Nucleus accumbens (tissue), 56 donors: Measurements from ENCODE around the gene LPIN3.

Source experiments
- DNase-seq, 56 donors: peaks; one replicate each; lab custom pipeline; 2025; lab: John Stamatoyannopoulos, UW

The LPIN3 gene

DNA sequence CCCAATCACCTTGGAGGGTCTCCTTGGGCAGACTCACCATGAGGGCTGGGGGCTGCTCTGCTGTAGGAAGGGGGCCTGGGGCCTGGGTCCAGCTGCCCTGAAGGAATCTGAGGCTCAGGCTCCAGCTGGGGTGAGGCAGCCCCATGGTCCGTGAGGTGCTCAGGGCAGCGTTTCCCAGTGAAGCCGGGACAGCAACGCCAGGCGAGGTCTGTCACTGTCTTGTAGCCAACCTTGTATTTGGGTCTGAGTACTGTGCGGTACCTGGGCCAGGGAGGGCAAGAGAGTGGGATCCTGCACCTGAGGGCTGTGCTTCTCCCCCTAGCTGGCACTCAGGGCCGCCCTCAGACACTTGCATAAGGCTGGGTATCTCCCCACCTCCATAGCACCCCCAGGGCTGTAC is 23.0 kb downstream of the LPIN3 start:
- DNase-seq: no peak

DNA sequence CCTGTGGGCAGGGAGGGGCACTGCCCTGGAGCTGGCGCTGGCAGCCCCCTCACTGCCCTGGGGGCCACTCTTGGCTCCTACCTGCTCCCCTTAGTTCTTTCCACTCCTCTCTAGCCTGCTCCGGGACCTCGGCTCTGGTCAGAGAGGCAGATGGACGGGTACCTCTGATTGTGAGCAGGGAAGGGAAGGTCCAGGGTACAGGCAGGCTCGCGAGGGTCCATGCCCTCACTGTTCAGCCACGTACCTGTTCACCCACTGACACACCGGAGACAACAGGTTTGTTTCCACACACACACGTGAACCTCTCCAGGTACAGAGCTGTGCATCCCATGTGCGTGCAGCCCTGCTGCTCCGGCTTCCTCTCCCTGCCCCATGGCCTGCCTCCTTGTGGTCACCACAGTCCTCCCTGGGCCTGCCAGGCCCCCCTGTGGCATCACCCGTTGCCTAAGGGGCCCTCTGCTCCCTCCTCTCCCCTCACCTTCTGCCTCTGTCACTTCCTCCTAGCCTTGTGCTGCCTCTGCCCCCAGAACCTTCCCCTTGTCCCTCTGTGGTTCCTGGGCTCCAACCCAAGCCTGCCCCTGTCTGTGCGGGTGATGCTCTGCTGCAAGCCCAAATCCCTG is 23.7 kb downstream of the LPIN3 start:
- no peak for DNase-seq

DNA sequence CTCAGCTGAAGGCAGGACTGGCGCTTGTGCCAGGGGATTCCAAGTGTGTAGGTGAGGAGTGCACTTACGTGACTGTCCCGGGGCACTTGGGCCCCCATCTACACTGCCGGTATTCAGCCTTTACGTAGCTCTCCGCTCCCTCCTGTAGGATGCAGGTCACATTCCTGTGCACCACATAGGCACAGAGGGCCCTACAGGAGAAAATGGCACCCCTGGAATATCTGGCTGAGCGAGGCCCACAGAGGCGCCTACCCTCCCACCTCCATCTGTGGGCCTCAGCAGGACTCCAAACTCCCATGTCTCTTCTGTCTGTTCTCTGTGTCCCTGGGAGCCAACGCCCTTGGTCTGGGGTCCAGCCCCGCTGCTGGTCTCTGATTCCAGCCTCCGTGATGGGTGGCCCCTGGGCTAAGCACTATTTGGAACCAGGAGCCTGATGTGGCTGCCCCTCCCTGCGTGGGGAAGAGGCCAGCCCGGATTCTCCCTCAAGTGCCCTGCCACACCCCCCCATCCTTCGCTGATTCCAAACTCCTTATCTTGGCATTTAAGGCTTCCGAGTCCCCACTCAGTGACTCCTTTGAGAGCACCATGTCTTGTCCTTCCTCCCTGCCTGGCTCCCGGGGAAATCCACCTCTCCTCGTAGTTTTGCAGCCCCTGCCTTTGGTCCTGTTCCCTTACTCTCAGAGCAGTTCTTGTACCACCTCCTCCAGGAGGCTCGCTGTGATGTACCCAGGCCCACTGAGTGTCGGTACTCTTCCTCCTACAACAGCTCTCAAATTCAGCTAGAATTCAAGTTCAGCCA is 24.5 kb downstream of the LPIN3 start:
- no peak for DNase-seq

DNA sequence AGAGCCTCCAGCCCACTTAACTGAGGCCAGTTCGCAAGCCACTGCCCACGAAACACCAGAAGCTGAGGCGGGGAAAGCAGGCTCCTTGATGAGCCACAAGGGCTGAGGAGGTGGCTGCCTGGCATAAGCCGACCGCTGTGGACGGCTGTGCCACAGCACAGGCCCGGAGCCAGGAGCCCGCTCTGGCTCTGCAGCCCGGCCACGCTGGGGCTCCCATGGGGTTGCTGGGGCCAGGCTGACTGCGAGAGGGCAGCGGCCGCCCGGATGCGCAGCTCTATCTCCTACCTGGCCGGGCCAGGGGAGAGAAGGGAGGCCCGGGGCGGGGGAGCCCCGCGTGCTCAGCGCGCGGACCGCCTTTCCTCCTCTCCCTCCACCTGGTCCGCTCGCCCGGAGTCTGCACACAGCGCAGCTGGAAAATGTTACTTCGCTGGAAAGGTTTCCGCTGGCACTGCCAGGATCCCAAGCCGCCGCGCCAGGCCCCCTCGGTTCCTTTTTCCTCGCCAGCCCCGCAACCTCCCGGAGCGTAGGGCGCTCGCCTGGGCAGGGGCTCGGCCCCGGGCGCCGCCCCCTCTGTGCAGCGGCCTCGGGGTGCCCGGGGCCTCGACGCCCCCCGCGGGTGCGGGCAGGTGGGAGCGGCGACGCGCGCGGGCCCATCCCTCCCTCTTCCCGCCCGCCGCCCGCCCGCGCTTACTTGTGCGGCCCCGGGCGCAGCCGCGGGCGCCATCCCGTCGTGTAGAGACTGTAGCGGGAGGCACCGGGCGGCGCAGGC is 25.3 kb downstream of the LPIN3 start:
- DNase-seq: no peak

DNA sequence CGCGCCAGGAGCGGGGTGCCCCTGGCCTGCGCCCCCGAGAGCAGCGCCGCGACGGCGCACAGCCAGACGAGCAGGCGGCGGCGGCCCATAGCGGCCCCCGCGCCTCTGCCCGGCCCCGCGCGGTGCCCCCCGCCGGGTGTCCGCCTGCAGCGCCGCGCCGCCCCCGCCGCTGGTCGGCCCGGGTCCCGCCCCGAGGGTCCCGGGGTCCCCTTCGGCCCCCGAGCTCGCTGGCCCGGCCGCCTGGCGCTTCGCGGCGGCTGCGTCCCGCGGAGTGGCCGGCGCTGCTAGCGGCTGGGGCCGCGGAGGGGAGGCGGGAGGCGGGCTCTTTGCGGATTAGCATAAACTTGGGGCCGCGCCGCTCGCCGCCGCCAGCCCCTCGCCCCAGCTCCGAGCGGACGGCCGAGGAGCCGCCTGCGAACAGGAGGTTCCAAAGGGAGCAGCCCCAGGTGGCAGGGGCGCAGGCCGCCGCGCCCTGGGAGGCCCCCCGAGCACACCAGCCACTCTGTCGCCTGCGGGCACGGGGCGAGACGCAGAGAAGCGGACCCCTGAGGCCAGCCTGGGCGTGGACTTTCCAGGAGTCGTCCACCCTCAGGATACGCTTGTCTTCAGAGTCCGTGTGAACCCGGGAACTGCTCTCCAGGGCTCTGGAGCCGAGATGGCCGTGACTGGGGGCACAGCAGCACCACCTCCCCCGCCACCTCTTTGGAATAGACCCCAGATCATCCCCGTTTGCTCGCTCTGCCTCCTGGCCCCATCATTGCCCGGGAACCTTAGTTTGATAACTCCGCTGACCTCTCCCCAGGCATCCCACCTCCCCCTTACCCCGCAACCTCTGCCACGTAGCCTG is 26.1 kb downstream of the LPIN3 start, which contains the start of gene EMILIN3:
Gene EMILIN3 (minus strand): TSS at position 273 of the 847 bp plus-strand sequence. CDS start 184 bp downstream, at position 89.
- no peak for DNase-seq

DNA sequence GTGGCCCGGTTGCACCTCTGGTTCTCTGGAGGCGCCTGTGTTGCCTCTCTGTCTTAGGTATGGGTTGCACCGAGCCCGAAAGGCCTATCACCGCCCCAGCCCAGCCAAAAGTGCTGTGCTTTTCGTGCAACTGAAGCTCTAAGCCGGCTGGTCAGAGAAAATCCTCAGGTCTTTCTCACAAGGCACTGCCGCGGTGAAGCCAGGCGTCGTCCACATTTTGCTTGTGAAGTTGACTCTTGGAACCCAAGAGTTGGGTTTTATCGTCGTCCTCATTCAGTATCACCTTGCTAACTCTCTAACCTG is 26.7 kb downstream of the LPIN3 start:
- DNase-seq: no peak

DNA sequence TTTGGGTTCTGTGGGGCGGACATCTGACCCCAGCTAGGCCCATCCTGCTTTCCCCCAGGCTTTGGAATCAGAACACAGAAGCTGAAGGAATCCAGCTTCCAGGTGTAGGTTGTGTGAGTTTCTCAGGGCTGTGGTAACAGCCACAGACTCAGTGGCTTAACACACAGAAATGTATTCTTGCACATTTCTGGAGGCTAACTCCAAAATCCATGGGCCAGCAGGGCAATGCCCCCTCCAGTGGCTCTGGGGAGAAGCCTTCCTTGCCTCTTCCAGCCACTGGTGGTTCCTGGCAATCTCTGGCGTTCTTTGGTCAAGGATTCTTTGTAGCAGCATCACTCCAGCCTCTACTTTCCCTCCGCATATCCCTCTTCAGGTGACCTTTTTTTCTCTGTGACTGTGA is 27.3 kb downstream of the LPIN3 start:
- no peak for DNase-seq

DNA sequence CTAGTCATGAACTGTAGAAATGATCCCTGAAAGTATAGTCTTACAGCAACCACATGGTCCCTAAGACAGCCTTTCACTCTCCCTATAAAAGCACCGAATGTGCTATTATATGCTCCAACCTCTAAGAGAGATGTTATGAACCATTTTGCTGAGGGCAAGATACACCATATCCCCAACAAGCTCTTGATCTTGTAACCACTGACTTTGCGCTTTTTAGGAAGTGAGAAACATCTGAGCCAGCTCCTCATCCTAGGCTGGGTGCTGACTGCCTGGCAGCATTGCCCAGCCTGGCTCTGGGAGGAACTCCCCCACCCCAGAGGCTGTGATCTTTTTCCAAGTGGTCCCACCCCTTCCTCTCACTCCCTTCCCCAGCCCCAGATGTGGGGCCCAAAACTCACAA is 29.1 kb downstream of the LPIN3 start:
- DNase-seq: no peak

DNA sequence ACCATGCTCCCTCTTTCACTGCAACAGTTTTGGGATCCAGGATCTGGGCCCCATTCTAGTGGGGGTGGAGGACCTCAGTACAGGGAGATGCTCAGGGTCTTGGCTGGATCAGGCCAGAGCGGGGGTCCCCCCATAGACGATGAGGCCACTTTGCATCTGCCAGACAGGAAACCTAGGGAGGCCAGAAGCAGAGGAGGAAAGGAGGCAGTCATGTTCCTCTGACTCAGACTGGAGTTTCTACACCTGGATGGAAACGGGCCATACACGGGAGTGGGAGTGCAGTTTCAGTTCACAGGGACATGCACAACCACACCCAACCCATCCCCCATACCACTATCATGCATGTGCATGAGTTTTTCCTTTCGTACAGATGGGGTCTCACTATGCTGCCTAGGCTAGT is 29.6 kb downstream of the LPIN3 start:
- DNase-seq: no peak

DNA sequence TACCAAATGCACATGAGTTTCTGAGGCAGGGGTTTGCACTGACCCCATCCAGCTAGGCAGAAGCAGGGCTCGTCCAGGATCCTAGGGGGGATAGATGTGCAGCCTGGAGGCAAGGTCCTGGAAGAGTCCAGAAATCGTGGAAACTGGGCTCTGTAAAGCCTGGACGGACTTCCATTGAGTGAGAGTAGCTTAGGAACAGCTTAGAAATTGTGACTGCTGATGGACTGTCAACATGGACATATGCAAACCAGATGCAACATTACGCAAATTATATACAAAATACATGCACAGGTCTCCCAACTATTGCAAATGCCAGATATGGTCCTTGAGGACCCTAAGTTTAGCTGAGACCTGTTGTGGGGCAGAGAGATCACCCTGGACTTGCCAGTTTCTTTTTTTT is 30.8 kb downstream of the LPIN3 start:
- no peak for DNase-seq

DNA sequence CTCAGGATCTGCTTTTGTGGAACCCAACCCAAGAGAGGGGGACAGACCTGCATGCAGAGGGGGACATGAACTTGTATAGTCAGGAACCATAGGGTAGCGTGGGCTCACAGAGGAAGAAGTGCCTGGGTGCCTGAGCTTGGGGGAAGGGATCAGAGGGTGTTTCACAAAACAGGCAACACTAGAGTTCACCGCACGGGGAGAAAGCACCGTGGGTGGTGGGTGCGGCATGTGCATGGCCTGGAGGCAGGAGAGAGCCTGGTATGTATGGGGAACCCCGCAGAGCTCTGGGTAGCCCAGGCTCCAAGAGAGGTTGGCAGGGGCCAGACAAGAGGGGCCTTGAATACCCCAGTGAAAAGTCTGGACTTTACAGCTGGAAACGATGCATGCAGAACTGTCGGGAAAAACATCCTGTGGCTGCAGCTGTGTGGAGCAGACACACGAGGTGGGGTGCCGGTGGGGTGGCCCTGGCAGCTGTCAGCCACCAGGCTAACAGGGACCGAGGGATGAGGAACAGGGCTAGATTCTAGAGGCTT is 32.7 kb downstream of the LPIN3 start:
- DNase-seq: no peak

DNA sequence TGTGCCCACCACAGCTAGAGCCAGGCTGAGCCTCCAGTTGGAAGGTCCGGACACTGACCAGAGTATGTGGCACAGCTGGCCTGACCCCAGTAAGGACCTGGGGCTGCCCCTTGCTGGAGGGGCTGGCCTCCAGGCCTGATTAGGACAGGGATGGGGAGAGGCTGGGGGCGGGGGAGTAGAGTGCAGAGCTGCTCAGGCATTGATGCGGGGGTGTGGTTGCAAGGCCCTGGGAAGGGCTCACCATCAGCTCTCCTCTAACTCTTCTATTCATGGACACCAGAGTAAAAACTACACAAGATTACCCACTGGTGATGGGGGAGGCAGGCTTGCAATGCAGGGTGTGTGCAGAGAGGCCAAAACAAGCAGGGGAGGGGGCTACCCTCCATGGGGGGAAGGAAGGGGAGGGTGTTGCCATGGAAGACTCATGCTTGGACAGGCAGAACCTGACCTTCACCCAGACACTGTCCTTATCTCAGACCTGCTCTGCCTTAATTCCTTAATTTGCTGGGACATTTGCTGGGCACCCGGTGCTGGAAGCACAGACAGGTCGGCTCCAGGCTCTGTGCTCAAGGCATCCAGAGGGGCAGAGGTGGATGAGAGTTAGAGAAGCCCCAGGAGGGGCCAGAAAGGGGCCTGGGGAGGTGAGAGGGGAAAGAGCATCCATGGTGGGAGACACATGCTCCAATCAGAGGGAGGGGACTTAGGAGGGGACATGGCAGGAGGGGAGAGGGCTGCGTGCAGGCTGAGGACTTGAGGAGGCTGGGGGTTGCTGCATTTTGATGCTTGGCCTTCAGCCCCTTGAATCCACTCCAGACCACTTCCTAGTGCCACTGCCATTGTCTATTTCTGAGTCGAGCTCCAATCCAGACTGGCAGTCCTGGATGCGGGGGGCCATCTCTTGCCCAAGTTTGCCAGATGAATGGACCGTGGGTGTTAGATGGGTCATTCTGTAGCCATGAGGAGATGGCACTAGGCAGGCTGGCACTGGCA is 33.6 kb downstream of the LPIN3 start:
- no peak for DNase-seq

DNA sequence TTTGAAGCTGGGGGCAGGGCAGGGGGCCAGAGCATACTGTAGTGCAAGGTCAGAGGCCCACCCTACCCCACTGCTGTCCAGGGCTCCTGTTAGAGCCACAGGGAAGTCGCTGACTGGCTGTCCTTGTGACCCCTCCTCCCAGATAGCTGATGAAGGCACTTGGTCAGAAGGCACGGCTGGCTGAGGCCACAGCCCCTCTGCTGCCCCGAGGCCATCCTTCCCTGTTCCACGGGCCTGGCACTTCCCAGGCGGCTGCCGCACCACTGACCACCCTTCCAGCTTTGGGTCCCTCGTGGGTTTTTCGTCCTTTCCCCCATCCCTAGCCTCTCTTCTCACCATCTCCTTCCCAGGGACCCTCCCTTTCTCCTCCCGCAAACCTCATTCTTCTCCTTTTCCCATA is 35.2 kb downstream of the LPIN3 start:
- DNase-seq: no peak

DNA sequence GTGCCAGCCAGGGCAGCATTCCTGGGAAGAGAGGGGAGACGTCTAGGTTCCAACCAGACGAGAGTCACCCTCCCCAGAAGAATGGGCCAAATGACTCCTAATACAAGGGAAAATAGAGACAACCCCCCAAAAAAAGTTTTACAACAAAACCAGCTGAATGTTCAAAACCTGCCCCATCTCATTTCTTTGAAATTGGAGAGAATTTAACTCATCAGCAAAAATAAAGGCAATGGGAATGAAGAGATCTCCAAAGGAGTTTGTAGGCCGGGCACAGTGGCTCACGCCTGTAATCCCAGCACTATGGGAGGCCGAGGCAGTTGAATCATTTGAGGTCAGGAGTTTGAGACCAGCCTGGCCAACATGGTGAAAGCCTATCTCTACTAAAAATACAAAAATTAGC is 35.7 kb downstream of the LPIN3 start:
- no peak for DNase-seq

DNA sequence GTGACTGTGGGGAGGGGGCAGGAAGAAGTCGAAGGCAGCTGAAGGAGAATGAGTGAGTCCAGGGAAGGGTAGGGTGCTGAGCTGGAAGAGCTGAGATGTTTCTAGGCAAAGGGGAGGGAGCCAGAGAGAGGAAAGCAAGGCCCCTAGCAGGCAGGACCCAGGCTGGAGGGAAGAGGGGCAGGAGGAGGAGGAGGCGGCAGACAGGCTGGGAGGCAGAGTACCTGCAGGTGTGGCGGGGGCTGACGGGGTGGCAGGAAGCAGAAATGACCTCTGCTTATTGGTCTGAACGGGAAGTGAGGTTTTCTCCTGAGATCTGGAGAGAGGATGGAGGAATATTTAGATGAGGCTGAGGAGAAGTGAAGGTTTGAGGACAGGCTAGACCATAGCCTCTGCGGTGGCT is 36.7 kb downstream of the LPIN3 start:
- DNase-seq: no peak

DNA sequence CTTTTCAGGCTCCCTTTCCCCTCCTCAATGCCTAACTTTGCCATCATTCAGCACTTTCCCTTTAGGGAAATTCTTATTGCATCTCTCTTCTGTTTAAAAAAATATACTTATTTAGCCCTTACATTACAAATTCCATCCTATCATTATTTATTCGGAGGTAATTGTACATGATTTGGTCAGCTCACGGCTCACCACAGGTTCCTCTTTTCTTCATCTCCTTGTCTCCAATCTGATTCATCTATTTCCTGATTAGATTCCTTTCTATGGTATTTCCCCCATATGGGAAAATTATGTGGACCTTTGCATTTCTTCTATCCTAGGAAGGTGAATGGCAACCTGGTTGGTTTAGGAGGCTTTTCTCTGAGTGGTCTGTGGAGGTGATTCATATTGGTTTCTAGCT is 38.9 kb downstream of the LPIN3 start:
- DNase-seq: no peak

DNA sequence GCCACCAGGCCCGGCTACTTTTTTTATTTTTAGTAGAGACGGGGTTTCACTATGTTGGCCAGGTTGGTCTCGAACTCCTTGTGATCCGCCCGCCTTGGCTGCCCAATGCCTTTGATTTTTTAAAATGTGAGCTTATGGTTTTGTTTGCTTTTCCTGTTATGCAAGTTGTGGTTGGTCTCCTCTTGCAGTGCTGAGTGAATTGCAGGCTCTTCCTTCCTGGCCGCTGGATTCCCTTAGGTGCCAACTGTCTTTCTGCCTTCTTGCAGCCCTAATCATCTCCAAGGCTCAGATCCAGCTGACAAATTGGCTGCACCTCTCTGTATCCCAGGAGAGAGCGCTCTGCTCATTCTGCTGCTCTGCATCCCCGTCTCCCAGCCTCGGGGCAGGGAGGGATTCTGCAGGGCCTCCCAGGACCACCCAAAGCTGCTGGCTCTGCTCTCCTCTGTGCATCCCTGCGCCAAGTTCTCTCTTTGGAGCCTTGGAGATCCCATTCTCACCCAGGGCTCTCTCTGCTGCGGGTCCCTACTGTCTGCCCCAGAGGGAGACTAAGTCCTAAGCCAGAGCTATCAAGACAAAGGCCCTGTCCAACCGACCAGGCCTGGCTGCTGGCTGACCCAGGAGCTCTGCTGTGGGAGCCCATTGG is 40.1 kb downstream of the LPIN3 start:
- DNase-seq: no peak

DNA sequence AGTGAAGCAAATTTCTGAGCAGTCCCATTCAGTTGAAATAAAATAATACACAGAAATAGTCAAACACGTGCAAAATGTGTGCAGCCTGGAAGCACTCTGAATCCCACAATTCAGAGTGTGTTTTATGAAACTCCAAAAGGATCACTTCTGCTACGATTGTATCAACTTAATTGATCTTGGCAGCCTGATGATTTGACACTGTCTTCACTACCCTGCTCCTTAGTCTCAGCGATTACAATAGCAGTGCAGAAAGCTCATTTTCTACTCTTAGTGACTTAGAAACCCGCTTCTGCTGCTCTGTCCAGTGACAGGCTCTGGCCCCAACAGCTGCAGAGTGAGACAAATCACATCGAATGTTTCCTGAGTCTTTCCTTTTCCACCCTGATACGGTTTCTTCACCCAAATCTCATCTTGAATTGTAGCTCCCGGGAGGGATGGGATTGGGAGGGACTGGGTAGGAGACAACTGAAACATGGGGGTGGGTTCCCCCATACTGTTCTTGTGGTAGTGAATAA is 42.2 kb downstream of the LPIN3 start:
- DNase-seq: no peak
